GM12865 (cell line): ENCODE results near the gene ADCY3.

ENCODE experiments used
- DNase-seq: peaks from one replicate; pipeline ENCODE4 v3.0.0; 2010; ENCODE audit warnings: low read depth
- H3K4me3 ChIP-seq: 2 replicates; pipeline ENCODE4 v1.5.1; 2011; ENCODE audit warnings: mild to moderate bottlenecking, low read depth, low read length, control low read depth
- TF ChIP-seq, protein P1 (sequence below): IDR thresholded peaks from 2 replicates; pipeline ENCODE4 v1.5.1; 2011; ENCODE audit warnings: low read length, control low read depth, low read depth, inconsistent platforms; ENCODE audit not compliant: insufficient read depth; ENCODE audit errors: missing control alignments

ADCY3 gene

DNA sequence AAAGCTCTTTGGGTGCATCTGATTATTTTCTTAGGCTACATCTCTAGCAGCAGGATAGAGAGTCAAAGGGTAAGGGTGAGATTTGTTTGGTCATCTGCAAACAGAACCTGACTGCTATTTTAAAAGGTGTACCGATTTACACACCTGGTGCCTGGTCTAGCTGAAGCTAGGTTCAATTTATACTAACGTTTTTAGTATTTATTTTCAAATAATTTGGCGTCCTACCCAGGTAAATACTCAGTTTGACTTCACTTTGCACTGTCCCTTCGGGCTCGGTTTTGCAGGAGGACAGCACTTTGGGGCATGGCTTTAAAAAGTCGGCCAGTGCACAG is 127.5 kb downstream of the ADCY3 start:
- TF ChIP-seq, protein P1, sequence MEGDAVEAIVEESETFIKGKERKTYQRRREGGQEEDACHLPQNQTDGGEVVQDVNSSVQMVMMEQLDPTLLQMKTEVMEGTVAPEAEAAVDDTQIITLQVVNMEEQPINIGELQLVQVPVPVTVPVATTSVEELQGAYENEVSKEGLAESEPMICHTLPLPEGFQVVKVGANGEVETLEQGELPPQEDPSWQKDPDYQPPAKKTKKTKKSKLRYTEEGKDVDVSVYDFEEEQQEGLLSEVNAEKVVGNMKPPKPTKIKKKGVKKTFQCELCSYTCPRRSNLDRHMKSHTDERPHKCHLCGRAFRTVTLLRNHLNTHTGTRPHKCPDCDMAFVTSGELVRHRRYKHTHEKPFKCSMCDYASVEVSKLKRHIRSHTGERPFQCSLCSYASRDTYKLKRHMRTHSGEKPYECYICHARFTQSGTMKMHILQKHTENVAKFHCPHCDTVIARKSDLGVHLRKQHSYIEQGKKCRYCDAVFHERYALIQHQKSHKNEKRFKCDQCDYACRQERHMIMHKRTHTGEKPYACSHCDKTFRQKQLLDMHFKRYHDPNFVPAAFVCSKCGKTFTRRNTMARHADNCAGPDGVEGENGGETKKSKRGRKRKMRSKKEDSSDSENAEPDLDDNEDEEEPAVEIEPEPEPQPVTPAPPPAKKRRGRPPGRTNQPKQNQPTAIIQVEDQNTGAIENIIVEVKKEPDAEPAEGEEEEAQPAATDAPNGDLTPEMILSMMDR, result no peak
- no peak for DNase-seq
- H3K4me3 ChIP-seq, result peak overlapping the region; percentile 66

DNA sequence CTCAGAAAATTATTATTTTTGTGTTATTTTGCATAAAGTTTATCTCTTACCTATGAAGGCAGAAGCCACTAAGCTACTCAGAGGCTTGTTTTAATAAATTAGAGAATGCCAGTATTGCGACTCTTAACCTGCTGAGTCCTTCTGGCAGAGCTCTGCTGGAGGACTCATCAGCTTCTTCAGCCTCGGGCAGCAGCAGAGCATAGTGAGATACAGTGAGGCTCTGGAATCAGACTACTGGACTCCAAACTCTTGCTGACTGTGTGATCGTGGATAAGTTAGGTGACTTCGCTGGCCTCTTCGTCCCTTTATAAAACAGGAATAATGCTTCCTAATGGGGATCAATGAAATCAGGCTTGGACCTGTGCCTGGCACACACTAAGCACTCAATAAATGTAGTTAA is 128.6 kb downstream of the ADCY3 start:
- TF ChIP-seq, protein P1, result no peak
- no peak for DNase-seq
- H3K4me3 ChIP-seq, result no peak overlapping the region

GRCh38 chr2:24788816-24789215 is 131.2 kb downstream of the ADCY3 start:
- TF ChIP-seq, protein P1, result no peak

DNA sequence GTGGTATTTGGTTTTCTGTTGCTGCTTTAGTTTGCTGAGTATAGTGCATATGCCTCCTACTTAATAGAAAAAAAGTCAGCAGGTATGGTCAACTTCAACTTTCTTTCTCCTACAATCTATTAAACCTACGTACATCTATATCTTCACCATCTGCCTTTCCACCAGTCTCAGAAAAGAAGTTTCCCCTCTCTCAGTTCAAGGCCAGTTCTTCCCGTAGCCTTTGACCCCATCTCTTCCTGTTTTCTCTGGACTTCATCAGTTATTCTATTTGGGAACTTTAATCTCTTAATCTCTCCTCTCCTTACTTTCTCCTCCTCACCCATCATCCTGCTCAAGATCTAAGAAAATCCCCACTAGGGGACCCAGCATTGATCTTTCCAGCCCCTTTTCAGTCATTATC is 132.5 kb downstream of the ADCY3 start:
- H3K4me3 ChIP-seq, result no peak overlapping the region
- DNase-seq, result no peak
- TF ChIP-seq, protein P1, result no peak

More at GRCh38 chr2:24788816-24789215, 131.2 kb downstream of the ADCY3 start:
- H3K4me3 ChIP-seq, result no peak overlapping the region
- no peak for DNase-seq

GRCh38 chr2:24785671-24786321 is 134.2 kb downstream of the ADCY3 start:
- peak; percentile 66 for DNase-seq

DNA sequence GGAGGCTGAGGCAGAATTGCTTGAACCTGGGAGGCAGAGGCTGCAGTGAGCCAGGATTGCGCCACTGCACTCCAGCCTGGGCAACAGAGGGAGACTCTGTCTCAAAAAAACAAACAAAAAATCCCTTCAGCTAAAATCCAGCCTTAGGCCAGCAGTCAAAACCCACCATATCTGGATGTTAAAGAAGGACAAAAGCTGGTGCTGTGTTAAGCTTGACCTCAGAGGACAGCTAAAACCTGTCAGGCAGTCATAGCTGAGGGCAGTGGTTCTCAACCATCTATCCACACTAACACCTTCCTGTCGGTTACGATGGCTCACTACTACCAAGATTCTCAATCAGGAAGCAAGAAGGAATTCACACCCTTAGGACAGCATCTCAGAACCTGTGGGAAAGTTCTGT is 136.4 kb downstream of the ADCY3 start:
- H3K4me3 ChIP-seq, result no peak overlapping the region
- DNase-seq, result no peak
- TF ChIP-seq, protein P1, result no peak

More at GRCh38 chr2:24785671-24786321, 134.2 kb downstream of the ADCY3 start:
- no peak overlapping the region for H3K4me3 ChIP-seq
- TF ChIP-seq, protein P1, result no peak

- H3K4me3 ChIP-seq, result no peak overlapping the region
- TF ChIP-seq, protein P1, result no peak
- no peak for DNase-seq
These were observed 140.9 kb downstream of the ADCY3 start for GRCh38 chr2:24779116-24779515.
